ENCODE measurements around the gene LAMA5.

LAMA5 gene

GRCh38 chr20:62282877-62283503, 84.1 kb downstream of the LAMA5 start:
- Histone ChIP-seq H3K9me3 (ENCODE audit: control insufficient read depth in 1 of 2, low read length in 2 of 2) (no peaks in the 10 kb centered on the region), H3K4me1 (ENCODE audit: control insufficient read depth in 1 of 2, insufficient read depth in 2 of 2, low read length in 2 of 2) (no peaks in the 10 kb centered on the region), H3K36me3 (ENCODE audit: control insufficient read depth in 1 of 2, insufficient read depth in 2 of 2, low read length in 2 of 2) (peaks cover 47 to 81% of the 10 kb centered on the region in 2 donors), H3K27me3 (ENCODE audit: low read depth, low read length) (no peaks in the 10 kb centered on the region), H3K27ac (ENCODE audit: low read length) (no peak overlapping the region), H3K4me3 (ENCODE audit: low read depth in 1 of 2, low read length in 2 of 2) (no peak overlapping the region)

GRCh38 chr20:62282103-62282502, 85.0 kb downstream of the LAMA5 start:
- Histone ChIP-seq H3K27me3 (ENCODE audit: low read depth, low read length) (no peaks in the 10 kb centered on the region), H3K27ac (ENCODE audit: low read length) (no peak overlapping the region), H3K9me3 (ENCODE audit: control insufficient read depth in 1 of 2, low read length in 2 of 2) (no peaks in the 10 kb centered on the region), H3K4me1 (ENCODE audit: control insufficient read depth in 1 of 2, insufficient read depth in 2 of 2, low read length in 2 of 2) (no peaks in the 10 kb centered on the region), H3K4me3 (ENCODE audit: low read depth in 1 of 2, low read length in 2 of 2) (no peak overlapping the region), H3K36me3 (ENCODE audit: control insufficient read depth in 1 of 2, insufficient read depth in 2 of 2, low read length in 2 of 2) (peaks cover 47 to 76% of the 10 kb centered on the region in 2 donors)

- no peaks in the 10 kb centered on the region for H3K4me1 ChIP-seq (ENCODE audit: control insufficient read depth in 1 of 2, insufficient read depth in 2 of 2, low read length in 2 of 2)
Measured at GRCh38 chr20:62281161-62281933, 85.8 kb downstream of the LAMA5 start.

GRCh38 chr20:62280303-62280702, 86.8 kb downstream of the LAMA5 start:
- H3K27ac ChIP-seq (ENCODE audit: low read length): no peak overlapping the region
- no peak overlapping the region for H3K4me3 ChIP-seq (ENCODE audit: low read depth in 1 of 2, low read length in 2 of 2)
- no peaks in the 10 kb centered on the region for H3K9me3 ChIP-seq (ENCODE audit: control insufficient read depth in 1 of 2, low read length in 2 of 2)
- peaks cover 49 to 65% of the 10 kb centered on the region in 2 donors for H3K36me3 ChIP-seq (ENCODE audit: control insufficient read depth in 1 of 2, insufficient read depth in 2 of 2, low read length in 2 of 2)
- H3K4me1 ChIP-seq (ENCODE audit: control insufficient read depth in 1 of 2, insufficient read depth in 2 of 2, low read length in 2 of 2): no peaks in the 10 kb centered on the region
- no peaks in the 10 kb centered on the region for H3K27me3 ChIP-seq (ENCODE audit: low read depth, low read length)

More at GRCh38 chr20:62281161-62281933, 85.8 kb downstream of the LAMA5 start:
- Histone ChIP-seq H3K4me3 (ENCODE audit: low read depth in 1 of 2, low read length in 2 of 2) (no peak overlapping the region), H3K27me3 (ENCODE audit: low read depth, low read length) (no peaks in the 10 kb centered on the region), H3K9me3 (ENCODE audit: control insufficient read depth in 1 of 2, low read length in 2 of 2) (no peaks in the 10 kb centered on the region), H3K36me3 (ENCODE audit: control insufficient read depth in 1 of 2, insufficient read depth in 2 of 2, low read length in 2 of 2) (peaks cover 47 to 74% of the 10 kb centered on the region in 2 donors), H3K27ac (ENCODE audit: low read length) (no peak overlapping the region)

GRCh38 chr20:62277253-62277652, 89.9 kb downstream of the LAMA5 start:
- no peak overlapping the region for H3K4me3 ChIP-seq (ENCODE audit: low read depth in 1 of 2, low read length in 2 of 2)
- H3K36me3 ChIP-seq (ENCODE audit: control insufficient read depth in 1 of 2, insufficient read depth in 2 of 2, low read length in 2 of 2): peaks cover 63 to 65% of the 10 kb centered on the region in 2 donors
- H3K27ac ChIP-seq (ENCODE audit: low read length): no peak overlapping the region
- no peaks in the 10 kb centered on the region for H3K9me3 ChIP-seq (ENCODE audit: control insufficient read depth in 1 of 2, low read length in 2 of 2)
- no peaks in the 10 kb centered on the region for H3K4me1 ChIP-seq (ENCODE audit: control insufficient read depth in 1 of 2, insufficient read depth in 2 of 2, low read length in 2 of 2)
- no peaks in the 10 kb centered on the region for H3K27me3 ChIP-seq (ENCODE audit: low read depth, low read length)

- H3K36me3 ChIP-seq (ENCODE audit: control insufficient read depth in 1 of 2, insufficient read depth in 2 of 2, low read length in 2 of 2): peaks cover 57 to 62% of the 10 kb centered on the region in 2 donors
- H3K9me3 ChIP-seq (ENCODE audit: control insufficient read depth in 1 of 2, low read length in 2 of 2): no peaks in the 10 kb centered on the region
- H3K4me3 ChIP-seq (ENCODE audit: low read depth in 1 of 2, low read length in 2 of 2): no peak overlapping the region
- no peaks in the 10 kb centered on the region for H3K4me1 ChIP-seq (ENCODE audit: control insufficient read depth in 1 of 2, insufficient read depth in 2 of 2, low read length in 2 of 2)
- H3K27ac ChIP-seq (ENCODE audit: low read length): no peak overlapping the region
- H3K27me3 ChIP-seq (ENCODE audit: low read depth, low read length): no peaks in the 10 kb centered on the region
Measured at GRCh38 chr20:62276439-62276838, 90.7 kb downstream of the LAMA5 start.

- no peak overlapping the region for H3K4me3 ChIP-seq (ENCODE audit: low read depth in 1 of 2, low read length in 2 of 2)
- H3K9me3 ChIP-seq (ENCODE audit: control insufficient read depth in 1 of 2, low read length in 2 of 2): no peaks in the 10 kb centered on the region
- no peaks in the 10 kb centered on the region for H3K27me3 ChIP-seq (ENCODE audit: low read depth, low read length)
- no peak overlapping the region for H3K27ac ChIP-seq (ENCODE audit: low read length)
- peaks cover 45 to 56% of the 10 kb centered on the region in 2 donors for H3K36me3 ChIP-seq (ENCODE audit: control insufficient read depth in 1 of 2, insufficient read depth in 2 of 2, low read length in 2 of 2)
- no peaks in the 10 kb centered on the region for H3K4me1 ChIP-seq (ENCODE audit: control insufficient read depth in 1 of 2, insufficient read depth in 2 of 2, low read length in 2 of 2)
Measured at GRCh38 chr20:62275219-62275618, 91.9 kb downstream of the LAMA5 start.

- no peak overlapping the region for H3K27ac ChIP-seq (ENCODE audit: low read length)
- peaks cover 39 to 49% of the 10 kb centered on the region in 2 donors for H3K36me3 ChIP-seq (ENCODE audit: control insufficient read depth in 1 of 2, insufficient read depth in 2 of 2, low read length in 2 of 2)
- H3K4me1 ChIP-seq (ENCODE audit: control insufficient read depth in 1 of 2, insufficient read depth in 2 of 2, low read length in 2 of 2): no peaks in the 10 kb centered on the region
- H3K9me3 ChIP-seq (ENCODE audit: control insufficient read depth in 1 of 2, low read length in 2 of 2): no peaks in the 10 kb centered on the region
- H3K4me3 ChIP-seq (ENCODE audit: low read depth in 1 of 2, low read length in 2 of 2): no peak overlapping the region
- H3K27me3 ChIP-seq (ENCODE audit: low read depth, low read length): no peaks in the 10 kb centered on the region
Measured at GRCh38 chr20:62274332-62274950, 92.7 kb downstream of the LAMA5 start.

- no peak overlapping the region for H3K27ac ChIP-seq (ENCODE audit: low read length)
- H3K4me3 ChIP-seq (ENCODE audit: low read depth in 1 of 2, low read length in 2 of 2): no peak overlapping the region
- no peaks in the 10 kb centered on the region for H3K4me1 ChIP-seq (ENCODE audit: control insufficient read depth in 1 of 2, insufficient read depth in 2 of 2, low read length in 2 of 2)
- no peaks in the 10 kb centered on the region for H3K27me3 ChIP-seq (ENCODE audit: low read depth, low read length)
- H3K36me3 ChIP-seq (ENCODE audit: control insufficient read depth in 1 of 2, insufficient read depth in 2 of 2, low read length in 2 of 2): peaks cover 35 to 43% of the 10 kb centered on the region in 2 donors
- no peaks in the 10 kb centered on the region for H3K9me3 ChIP-seq (ENCODE audit: control insufficient read depth in 1 of 2, low read length in 2 of 2)
Measured at GRCh38 chr20:62273416-62273815, 93.7 kb downstream of the LAMA5 start.

- H3K9me3 ChIP-seq (ENCODE audit: control insufficient read depth in 1 of 2, low read length in 2 of 2): no peaks in the 10 kb centered on the region
- H3K27ac ChIP-seq (ENCODE audit: low read length): no peak overlapping the region
- no peaks in the 10 kb centered on the region for H3K4me1 ChIP-seq (ENCODE audit: control insufficient read depth in 1 of 2, insufficient read depth in 2 of 2, low read length in 2 of 2)
- no peaks in the 10 kb centered on the region for H3K27me3 ChIP-seq (ENCODE audit: low read depth, low read length)
- no peak overlapping the region for H3K4me3 ChIP-seq (ENCODE audit: low read depth in 1 of 2, low read length in 2 of 2)
- peaks cover 35 to 43% of the 10 kb centered on the region in 2 donors for H3K36me3 ChIP-seq (ENCODE audit: control insufficient read depth in 1 of 2, insufficient read depth in 2 of 2, low read length in 2 of 2)
Measured at GRCh38 chr20:62272200-62272599, 94.9 kb downstream of the LAMA5 start.

- H3K4me1 ChIP-seq (ENCODE audit: control insufficient read depth in 1 of 2, insufficient read depth in 2 of 2, low read length in 2 of 2): no peaks in the 10 kb centered on the region
- peaks cover 29 to 58% of the 10 kb centered on the region in 2 donors for H3K36me3 ChIP-seq (ENCODE audit: control insufficient read depth in 1 of 2, insufficient read depth in 2 of 2, low read length in 2 of 2)
Measured at GRCh38 chr20:62269871-62270270, 97.2 kb downstream of the LAMA5 start.

More at GRCh38 chr20:62269871-62270270, 97.2 kb downstream of the LAMA5 start:
- Histone ChIP-seq H3K27ac (ENCODE audit: low read length) (no peak overlapping the region), H3K9me3 (ENCODE audit: control insufficient read depth in 1 of 2, low read length in 2 of 2) (no peaks in the 10 kb centered on the region), H3K27me3 (ENCODE audit: low read depth, low read length) (no peaks in the 10 kb centered on the region), H3K4me3 (ENCODE audit: low read depth in 1 of 2, low read length in 2 of 2) (no peak overlapping the region)

Measured in muscle layer of duodenum (tissue), 2 donors.